Activated naive CD4-positive, alpha-beta T cell treated with anti-CD3 and anti-CD28 coated beads, Interleukin-2, amount 50 U/mL, for 24 hours (primary cell): ENCODE measurements around the gene BAHD1.

Source experiments
- H3K27ac Mint-ChIP-seq: one replicate; pipeline ENCODE4 v1.8.0; 2021; ENCODE audit warnings: mild to moderate bottlenecking, mixed read lengths
- H3K27me3 Mint-ChIP-seq: one replicate; pipeline ENCODE4 v1.8.0; 2021; ENCODE audit warnings: mixed read lengths
- H3K36me3 Mint-ChIP-seq: one replicate; pipeline ENCODE4 v1.8.0; 2021; ENCODE audit warnings: mixed read lengths
- H3K4me1 Mint-ChIP-seq: one replicate; pipeline ENCODE4 v1.8.0; 2021; ENCODE audit warnings: mixed read lengths
- H3K4me3 Mint-ChIP-seq: one replicate; pipeline ENCODE4 v1.8.0; 2021; ENCODE audit warnings: mild to moderate bottlenecking, mixed read lengths
- H3K9me3 Mint-ChIP-seq: one replicate; pipeline ENCODE4 v1.8.0; 2021; ENCODE audit warnings: mixed read lengths

Gene BAHD1

DNA sequence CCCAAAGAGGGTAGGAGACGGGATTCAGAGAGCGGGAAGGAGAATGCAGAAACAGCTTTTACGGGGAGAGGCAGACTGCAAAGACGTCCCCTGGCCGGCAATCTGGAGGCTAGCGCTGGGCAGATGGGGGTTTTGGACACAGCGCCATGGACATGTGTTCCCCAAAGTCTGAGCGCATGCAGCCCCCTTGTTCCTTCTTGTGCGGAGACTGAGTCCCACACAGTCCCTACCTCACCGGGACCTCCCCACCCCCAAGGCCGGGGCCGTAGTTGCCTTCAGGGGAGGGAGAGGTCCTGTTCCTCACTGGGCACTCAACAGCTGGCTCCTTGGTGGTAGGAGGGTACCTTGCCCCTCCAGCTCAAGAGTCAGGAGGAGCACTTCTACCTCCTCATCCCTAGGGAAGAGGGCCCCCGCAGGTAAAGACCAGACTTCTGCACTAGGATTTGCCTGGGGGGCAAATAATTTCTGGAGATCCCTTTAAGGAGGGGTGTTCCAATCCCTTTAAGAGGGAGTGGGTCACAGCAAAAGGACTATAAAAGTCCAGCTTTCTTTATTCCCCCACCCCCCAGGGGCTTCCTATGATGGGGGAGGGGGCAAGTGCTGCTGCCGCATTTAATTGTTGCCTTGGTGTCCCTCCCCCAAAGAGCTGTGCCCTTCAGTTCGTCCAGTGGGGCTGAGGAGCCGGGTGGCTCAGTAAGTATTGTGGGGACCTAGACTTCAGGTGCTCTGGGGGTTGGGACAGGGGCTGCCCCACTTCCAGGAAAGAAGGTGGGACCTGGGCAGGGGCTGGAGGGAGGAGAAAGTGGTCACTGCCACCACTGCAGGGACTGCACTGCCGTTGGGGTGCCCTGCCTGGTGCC is 3.6 kb upstream of the BAHD1 start:
- H3K27me3 Mint-ChIP-seq = peaks cover 10% of the 10 kb centered on the region
- H3K4me3 Mint-ChIP-seq = peak overlapping the region; percentile 58
- H3K27ac Mint-ChIP-seq = peak overlapping the region; percentile 17

DNA sequence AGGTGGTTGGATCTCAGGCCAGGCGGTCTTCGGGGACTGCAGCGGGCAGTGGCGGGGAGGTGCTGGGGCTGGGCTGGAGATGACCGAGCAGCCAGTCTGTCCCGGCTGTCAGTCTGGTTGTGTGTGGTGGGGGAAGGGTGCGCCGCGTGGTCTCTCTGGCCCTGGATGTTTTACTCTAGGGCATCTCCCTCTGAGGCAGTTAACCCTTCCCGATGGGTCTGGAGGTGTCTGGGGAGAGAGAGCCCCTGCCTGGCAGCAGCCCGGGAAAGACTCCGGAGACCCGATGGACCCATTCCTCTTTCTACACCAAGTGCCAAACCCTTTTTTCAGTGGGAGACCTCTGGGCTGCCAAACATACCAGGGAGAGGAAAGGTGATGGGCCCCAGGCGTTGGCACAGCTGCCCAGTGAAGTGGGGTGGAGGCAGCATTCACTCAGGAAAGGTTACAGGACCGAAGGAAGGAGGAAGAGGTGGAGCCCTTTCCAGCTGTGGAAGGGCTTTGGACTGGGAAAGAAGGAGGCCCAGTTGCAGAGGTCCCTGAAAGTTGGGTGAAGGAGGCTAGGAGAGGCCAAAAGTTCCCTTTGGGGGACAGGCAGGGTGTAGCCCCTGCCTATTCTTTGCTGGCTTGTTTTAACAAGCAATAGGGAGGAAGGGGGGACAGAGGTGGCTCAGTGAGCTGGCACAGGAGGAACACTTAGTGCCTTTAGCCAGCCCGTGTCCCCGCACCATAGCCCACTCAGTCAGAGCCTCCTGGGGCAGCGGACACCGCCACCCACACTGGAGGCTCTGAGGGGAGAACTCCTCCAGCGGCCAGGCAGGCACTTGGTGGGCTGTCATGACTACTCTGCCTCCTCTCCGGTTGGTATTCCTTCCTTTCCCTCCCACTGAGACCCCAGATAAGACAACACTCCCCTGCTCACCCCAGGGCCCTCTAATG is 2.7 kb upstream of the BAHD1 start:
- Mint-ChIP-seq H3K9me3 (no peaks in the 10 kb centered on the region), H3K27me3 (peaks cover 10% of the 10 kb centered on the region), H3K36me3 (no peaks in the 10 kb centered on the region), H3K4me3 (no peak overlapping the region), H3K4me1 (peaks cover 40% of the 10 kb centered on the region), H3K27ac (peak overlapping the region; percentile 76)

More for the DNA sequence above, 3.6 kb upstream of the BAHD1 start:
- no peaks in the 10 kb centered on the region for H3K36me3 Mint-ChIP-seq
- H3K9me3 Mint-ChIP-seq = no peaks in the 10 kb centered on the region
- H3K4me1 Mint-ChIP-seq = peaks cover 32% of the 10 kb centered on the region

DNA sequence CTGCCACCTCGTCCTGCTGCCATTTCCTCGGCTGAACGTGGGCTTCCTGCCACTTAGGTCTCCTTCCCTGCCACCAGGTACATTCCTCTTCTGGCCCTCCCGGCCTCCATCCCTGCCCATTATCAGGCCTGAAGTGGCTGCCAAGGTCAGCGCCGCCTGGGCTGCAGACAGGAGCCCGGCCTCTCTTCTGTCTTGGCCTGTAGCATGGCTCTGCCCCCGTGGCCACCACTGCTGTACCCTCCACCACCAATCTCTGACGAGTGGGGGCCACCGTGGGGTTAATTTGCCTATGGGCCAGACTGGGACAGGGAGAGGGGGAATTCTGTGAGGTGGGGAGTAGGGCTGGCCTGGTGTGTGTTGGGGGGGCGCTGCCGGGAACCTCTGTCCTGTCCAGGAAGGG is 2.0 kb upstream of the BAHD1 start:
- Mint-ChIP-seq H3K27me3 (peaks cover 10% of the 10 kb centered on the region), H3K36me3 (no peaks in the 10 kb centered on the region), H3K9me3 (no peaks in the 10 kb centered on the region), H3K27ac (no peak overlapping the region), H3K4me1 (peaks cover 47% of the 10 kb centered on the region), H3K4me3 (no peak overlapping the region)

DNA sequence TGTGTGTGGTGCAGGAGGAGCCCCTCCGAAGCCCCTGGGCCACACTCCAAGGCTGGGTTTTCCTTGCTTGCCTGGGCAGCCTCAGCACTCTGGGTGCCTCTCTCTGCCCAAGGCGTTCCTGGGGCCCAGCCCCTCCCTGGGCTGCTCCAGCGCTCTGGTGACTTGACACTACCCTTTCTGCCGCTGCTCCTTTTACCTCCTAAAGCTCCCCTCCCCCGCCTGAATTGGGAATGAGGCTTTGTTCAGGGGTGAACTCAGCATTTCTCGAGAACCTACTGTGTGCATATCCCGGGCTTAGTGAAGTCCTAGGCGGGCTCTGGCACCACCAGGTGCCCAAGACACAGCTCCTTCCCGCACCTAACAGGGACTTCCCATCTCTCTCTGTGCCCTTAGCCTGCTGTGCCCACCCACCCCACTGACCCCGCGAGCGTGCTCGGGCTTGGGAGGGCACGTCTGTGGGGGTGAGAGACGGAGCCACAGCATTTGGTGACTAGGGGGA is 1.2 kb upstream of the BAHD1 start:
- Mint-ChIP-seq H3K4me1 (peaks cover 55% of the 10 kb centered on the region), H3K4me3 (peak overlapping the region; percentile 94), H3K27ac (no peak overlapping the region), H3K36me3 (no peaks in the 10 kb centered on the region), H3K27me3 (peaks cover 10% of the 10 kb centered on the region), H3K9me3 (no peaks in the 10 kb centered on the region)

DNA sequence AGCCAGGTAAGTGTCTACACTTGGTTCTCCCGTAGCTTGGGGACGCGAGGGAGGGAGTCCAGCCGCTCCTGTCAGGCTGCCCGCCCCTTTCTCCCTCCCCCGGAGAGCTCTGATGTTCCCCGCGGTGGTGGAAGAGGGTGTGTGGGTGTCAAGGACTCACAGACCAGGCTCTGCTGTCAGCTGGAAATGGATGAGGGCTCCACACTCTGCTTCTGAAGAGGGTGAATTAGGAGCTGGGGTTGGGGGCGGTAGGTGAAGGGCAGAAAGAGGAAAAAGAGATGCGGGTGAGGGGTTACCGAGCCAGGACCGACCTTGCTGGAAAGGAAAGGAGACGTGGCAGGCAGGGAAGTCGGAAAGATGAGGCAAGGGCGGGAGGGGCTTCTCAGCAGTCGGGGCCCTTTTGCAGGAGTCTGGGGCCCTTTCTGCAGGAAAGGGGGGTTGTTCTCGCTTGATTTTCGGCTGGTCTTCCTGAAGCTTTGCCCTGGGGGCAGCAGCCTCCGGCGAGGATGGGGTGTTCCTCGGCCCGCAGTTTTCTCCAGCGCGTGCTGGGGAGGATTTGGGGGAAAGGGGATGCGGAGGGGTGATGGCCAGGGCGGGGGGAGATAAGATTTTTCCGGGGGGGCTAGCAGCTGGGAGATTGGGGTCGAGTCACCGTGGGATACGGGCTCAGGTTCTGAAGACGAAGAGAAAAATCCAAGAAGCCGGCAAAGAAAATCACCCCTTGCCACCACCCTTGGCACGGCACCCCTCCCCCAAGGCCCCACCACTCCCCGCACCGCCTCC is 602 bp upstream of the BAHD1 start:
- peaks cover 10% of the 10 kb centered on the region for H3K27me3 Mint-ChIP-seq
- peaks cover 61% of the 10 kb centered on the region for H3K4me1 Mint-ChIP-seq
- H3K27ac Mint-ChIP-seq = peak overlapping the region; percentile 94
- no peaks in the 10 kb centered on the region for H3K36me3 Mint-ChIP-seq
- no peaks in the 10 kb centered on the region for H3K9me3 Mint-ChIP-seq
- peak overlapping the region; percentile 94 for H3K4me3 Mint-ChIP-seq

DNA sequence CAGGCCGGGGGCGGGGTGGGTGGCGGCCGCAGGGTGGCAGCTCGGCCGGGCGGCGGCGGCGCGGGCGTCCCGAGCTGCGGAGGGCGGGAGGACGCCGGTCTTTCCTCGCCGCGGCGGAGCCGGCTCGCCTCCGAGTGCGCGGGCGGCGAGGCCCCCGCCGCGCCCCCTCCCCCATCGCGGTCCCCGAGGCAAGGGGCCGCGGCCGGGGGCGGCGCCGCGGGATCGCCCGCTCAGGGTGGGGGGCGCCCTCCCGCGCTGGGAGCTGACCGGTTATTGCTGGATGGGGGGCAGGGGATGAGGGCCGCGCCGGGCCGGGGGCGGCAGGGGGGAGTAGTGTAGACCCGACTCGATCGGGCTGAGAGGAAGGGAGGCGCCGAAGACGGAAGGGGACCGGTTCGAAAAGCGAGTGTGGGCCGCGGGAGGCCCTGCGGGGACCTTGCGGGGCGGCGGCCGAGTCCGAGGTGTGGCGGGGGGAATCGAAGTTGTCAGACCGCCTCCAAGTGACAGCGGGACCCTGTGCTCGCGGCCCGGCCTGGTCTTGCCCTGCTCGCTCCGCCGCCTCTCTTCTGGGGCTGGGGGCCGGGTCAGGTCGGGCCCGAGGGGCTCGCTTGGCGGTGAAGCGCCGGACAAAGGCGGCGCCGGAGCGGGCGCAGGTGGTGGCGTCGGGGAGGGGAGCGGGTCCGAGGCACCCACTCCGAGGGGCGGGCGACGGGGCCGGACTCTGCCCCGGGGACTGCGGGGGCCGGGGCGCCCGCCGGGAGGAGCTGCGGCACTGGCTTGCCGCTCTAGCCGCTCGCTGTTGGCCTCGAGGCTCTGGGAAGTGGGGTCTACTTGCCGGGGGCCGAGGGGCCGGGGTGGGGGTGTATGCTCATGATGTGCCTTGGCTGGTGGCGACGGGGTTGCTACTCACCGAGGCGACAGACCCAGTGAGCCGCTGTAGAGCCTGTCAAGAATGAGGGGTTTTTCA is 1.1 kb downstream of the BAHD1 start:
- no peaks in the 10 kb centered on the region for H3K36me3 Mint-ChIP-seq
- no peaks in the 10 kb centered on the region for H3K9me3 Mint-ChIP-seq
- peaks cover 8% of the 10 kb centered on the region for H3K27me3 Mint-ChIP-seq
- H3K4me3 Mint-ChIP-seq = peak overlapping the region; percentile 88
- peak overlapping the region; percentile 81 for H3K27ac Mint-ChIP-seq
- H3K4me1 Mint-ChIP-seq = peaks cover 59% of the 10 kb centered on the region

DNA sequence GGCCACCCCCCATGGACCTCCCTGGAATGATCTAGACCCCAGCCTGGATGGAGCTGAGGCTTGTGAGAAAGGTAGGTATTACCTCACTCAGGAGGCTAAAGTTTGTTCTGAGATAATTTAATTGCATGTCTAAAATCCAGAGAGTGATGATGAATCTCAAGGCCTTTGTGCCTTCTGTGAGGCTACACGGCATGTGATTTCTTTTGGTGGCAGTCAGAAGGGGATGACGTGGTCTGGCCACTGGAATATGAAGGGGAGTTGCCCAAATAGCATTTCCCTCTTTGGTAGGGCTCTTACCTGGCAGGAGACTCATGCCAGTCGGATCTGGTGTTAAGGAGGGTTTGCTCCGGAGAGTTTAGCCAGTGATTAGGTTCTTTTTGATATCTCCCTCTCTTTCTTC is 2.5 kb downstream of the BAHD1 start:
- peaks cover 6% of the 10 kb centered on the region for H3K27me3 Mint-ChIP-seq
- H3K4me1 Mint-ChIP-seq = peaks cover 58% of the 10 kb centered on the region
- H3K27ac Mint-ChIP-seq = no peak overlapping the region
- H3K36me3 Mint-ChIP-seq = no peaks in the 10 kb centered on the region
- peak overlapping the region; percentile 88 for H3K4me3 Mint-ChIP-seq
- H3K9me3 Mint-ChIP-seq = no peaks in the 10 kb centered on the region

DNA sequence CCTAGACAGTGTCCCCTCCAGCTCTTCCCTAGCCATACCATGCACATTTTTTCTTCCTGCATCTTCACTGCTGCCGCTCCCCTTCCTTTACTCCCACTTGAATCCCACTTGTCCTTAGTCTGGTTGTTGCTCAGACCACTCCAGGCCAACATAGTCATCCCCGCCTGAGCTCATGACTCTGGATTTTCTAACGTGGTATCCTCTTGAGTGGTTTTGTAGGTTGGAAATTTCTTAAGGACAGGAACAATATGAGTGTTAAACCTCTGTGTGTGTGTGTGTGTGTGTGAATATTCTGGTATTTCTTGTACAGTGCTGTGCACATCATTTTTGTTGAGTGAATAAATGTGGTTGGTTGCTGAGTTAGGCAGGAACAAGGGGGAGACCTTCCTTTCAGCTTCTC is 3.1 kb downstream of the BAHD1 start:
- Mint-ChIP-seq H3K27ac (peak overlapping the region; percentile 30), H3K36me3 (no peaks in the 10 kb centered on the region), H3K9me3 (no peaks in the 10 kb centered on the region), H3K4me1 (peaks cover 61% of the 10 kb centered on the region), H3K4me3 (peak overlapping the region; percentile 88), H3K27me3 (peaks cover 3% of the 10 kb centered on the region)

DNA sequence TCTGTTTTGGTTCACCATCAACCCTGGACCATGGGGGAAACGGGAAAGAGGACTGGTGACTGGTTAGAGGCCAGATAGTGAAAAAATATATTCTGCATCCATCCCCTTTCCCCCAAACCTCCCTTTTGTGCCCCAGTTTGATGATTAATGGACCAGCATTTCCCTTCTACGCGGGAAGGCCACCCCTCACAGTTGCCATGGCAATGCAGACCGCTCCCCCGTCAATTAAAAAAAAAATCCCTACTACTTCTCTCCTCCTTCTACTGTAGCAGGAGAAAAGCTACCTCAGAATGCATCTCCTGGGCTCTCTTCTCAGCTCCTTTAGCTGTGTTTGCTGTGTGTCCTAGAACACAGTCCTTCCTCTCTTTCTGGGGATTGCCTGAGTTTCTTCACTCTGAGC is 4.0 kb downstream of the BAHD1 start:
- no peaks in the 10 kb centered on the region for H3K9me3 Mint-ChIP-seq
- H3K36me3 Mint-ChIP-seq = peaks cover 3% of the 10 kb centered on the region
- no peak overlapping the region for H3K4me3 Mint-ChIP-seq
- peak overlapping the region; percentile 83 for H3K27ac Mint-ChIP-seq
- H3K4me1 Mint-ChIP-seq = peaks cover 68% of the 10 kb centered on the region
- H3K27me3 Mint-ChIP-seq = peaks cover 2% of the 10 kb centered on the region

DNA sequence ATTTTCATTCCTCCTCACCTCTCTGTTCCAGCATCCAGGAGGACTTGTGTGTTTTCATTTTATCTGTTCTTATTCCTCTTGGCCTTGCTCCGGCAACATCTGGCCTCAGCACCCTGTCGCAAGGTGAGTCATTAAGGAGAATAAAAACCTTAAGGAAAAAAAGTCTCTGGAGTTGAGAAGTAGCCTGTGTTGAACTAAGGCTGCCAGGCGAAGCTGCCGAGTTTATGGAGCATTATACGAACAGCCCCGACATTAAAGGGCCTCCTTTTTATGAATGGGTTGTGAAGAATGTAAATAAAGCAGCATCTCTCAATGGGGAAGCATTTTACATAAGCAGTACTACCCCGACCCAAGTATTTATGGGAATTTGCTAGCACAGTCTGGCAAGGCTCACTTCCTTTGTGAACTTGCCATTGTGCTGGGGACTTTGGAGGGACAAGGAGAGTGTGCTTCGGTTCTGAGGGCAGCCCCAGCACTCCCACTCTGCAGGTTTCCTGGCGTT is 4.7 kb downstream of the BAHD1 start:
- H3K36me3 Mint-ChIP-seq = peaks cover 3% of the 10 kb centered on the region
- H3K4me1 Mint-ChIP-seq = peaks cover 70% of the 10 kb centered on the region

DNA sequence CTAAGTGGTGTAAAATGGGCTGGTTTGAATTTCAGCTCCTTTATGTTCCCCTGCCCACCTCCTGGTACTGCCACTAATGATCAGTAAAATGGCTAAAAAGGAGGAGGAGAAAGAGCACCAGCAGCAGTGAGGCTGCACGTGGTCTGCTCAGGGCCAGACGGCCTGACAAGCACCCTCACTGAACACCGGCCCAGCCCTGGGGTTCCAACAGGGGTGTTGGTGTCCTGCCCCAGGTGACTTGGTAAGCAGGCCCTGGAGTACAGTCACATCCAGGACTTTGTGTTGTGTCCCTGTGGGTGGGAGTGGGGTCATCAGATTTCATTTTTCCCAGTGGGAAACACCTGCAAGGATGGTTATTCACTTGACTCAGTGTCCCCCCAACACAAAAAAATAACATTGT is 5.4 kb downstream of the BAHD1 start:
- H3K9me3 Mint-ChIP-seq = no peaks in the 10 kb centered on the region
- H3K27ac Mint-ChIP-seq = no peak overlapping the region
- H3K4me1 Mint-ChIP-seq = peaks cover 77% of the 10 kb centered on the region
- no peak overlapping the region for H3K4me3 Mint-ChIP-seq
- peaks cover 3% of the 10 kb centered on the region for H3K36me3 Mint-ChIP-seq
- no peaks in the 10 kb centered on the region for H3K27me3 Mint-ChIP-seq

More for the DNA sequence above, 4.7 kb downstream of the BAHD1 start:
- Mint-ChIP-seq H3K9me3 (no peaks in the 10 kb centered on the region), H3K4me3 (no peak overlapping the region), H3K27me3 (no peaks in the 10 kb centered on the region), H3K27ac (no peak overlapping the region)

DNA sequence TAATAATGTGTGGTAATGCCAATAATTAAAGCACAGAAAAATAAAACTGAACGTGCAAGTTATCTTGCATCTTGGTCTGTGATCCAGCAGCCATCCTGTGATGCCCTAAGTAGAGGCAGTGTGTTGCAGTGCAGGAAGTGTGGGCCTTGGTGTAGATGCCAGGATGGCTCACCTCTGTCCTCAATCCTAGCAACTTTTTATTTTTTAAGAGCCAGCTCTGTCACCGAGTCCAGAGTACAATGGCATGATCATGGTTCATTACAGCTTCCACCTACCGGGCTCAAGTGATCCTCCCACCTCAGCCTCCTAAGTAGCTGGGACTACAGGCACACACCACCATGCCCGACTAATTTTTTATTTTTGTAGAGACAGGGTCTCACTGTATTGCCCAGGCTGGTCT is 7.6 kb downstream of the BAHD1 start:
- no peak overlapping the region for H3K4me3 Mint-ChIP-seq
- H3K36me3 Mint-ChIP-seq = peaks cover 3% of the 10 kb centered on the region
- H3K27ac Mint-ChIP-seq = no peak overlapping the region
- no peaks in the 10 kb centered on the region for H3K9me3 Mint-ChIP-seq
- peaks cover 88% of the 10 kb centered on the region for H3K4me1 Mint-ChIP-seq
- no peaks in the 10 kb centered on the region for H3K27me3 Mint-ChIP-seq

DNA sequence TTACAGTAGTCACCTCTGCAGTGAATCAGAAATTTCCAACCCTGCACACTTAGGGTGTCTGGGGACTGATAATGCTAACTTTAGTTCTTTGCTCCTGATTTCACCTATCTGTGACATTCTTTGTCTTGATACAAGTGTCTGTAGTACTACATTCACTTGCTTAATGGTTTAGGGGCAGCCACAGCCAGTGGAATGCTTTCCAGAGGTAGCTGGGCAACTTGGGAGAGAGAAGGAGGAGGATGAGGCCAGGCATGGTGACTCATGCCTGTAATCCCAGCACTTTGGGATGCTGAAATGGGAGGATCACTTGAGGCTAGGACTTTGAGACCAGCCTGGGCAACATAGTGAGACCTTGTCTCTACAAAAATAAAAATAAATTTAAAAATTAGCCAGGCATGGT is 8.5 kb downstream of the BAHD1 start:
- H3K27me3 Mint-ChIP-seq = no peaks in the 10 kb centered on the region
- no peaks in the 10 kb centered on the region for H3K9me3 Mint-ChIP-seq
- peaks cover 88% of the 10 kb centered on the region for H3K4me1 Mint-ChIP-seq
- H3K4me3 Mint-ChIP-seq = no peak overlapping the region
- H3K36me3 Mint-ChIP-seq = peaks cover 3% of the 10 kb centered on the region
- H3K27ac Mint-ChIP-seq = peak overlapping the region; percentile 56

DNA sequence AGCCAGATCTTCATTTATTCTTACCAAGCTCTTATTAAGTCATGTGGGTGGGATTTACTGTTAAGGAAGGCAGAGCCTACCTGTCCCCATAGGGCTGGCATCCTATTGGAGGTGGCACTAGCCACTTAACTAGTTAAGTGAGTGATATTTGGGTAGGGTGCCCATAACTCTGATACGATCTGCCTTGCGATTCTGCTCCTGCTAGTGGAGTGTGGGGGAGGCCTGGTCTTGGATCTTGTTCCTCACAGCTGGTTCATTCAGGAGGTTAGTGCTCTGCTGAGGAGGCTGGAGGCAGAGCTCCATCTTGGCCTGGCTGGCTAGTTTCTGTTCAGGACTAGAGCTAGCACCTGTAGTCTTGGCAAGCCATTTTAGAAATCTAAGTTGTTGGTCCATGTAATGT is 9.3 kb downstream of the BAHD1 start:
- Mint-ChIP-seq H3K27me3 (no peaks in the 10 kb centered on the region), H3K9me3 (no peaks in the 10 kb centered on the region), H3K36me3 (peaks cover 3% of the 10 kb centered on the region), H3K4me1 (peaks cover 88% of the 10 kb centered on the region), H3K4me3 (no peak overlapping the region), H3K27ac (peak overlapping the region; percentile 2)
